ENCODE measurements around the gene RASA4.
"Not testable (repeated sequence)": the region's sequence is repeated elsewhere in the genome, so short reads cannot be mapped to it uniquely, and the experiment has no call there.

Gene RASA4

GRCh38 chr7:102610441-102610840, 6.1 kb downstream of the RASA4 start:
- DNase-seq (ENCODE audit: low read depth); H3K4me3 ChIP-seq (ENCODE audit: low read depth, low read length): not testable (repeated sequence)

- DNase-seq (ENCODE audit: low read depth); H3K4me3 ChIP-seq (ENCODE audit: low read depth, low read length): not testable (repeated sequence)
Observed at GRCh38 chr7:102609734-102610133, 6.8 kb downstream of the RASA4 start.

- DNase-seq (ENCODE audit: low read depth); H3K4me3 ChIP-seq (ENCODE audit: low read depth, low read length): not testable (repeated sequence)
Observed at GRCh38 chr7:102606848-102607247, 9.7 kb downstream of the RASA4 start.

- DNase-seq (ENCODE audit: low read depth); H3K4me3 ChIP-seq (ENCODE audit: low read depth, low read length): not testable (repeated sequence)
Observed at GRCh38 chr7:102604431-102605145, 12.0 kb downstream of the RASA4 start.

GRCh38 chr7:102602317-102602716, 14.2 kb downstream of the RASA4 start:
- not testable (repeated sequence) for H3K4me3 ChIP-seq (ENCODE audit: low read depth, low read length); DNase-seq (ENCODE audit: low read depth)

GRCh38 chr7:102599699-102600098, 16.9 kb downstream of the RASA4 start:
- H3K4me3 ChIP-seq (ENCODE audit: low read depth, low read length); DNase-seq (ENCODE audit: low read depth): not testable (repeated sequence)

GRCh38 chr7:102596036-102596435, 20.5 kb downstream of the RASA4 start:
- not testable (repeated sequence) for H3K4me3 ChIP-seq (ENCODE audit: low read depth, low read length); DNase-seq (ENCODE audit: low read depth)

- H3K4me3 ChIP-seq (ENCODE audit: low read depth, low read length) = not testable (repeated sequence)
Observed at GRCh38 chr7:102593637-102594334, 22.8 kb downstream of the RASA4 start.

GRCh38 chr7:102592477-102593019, 24.0 kb downstream of the RASA4 start:
- H3K4me3 ChIP-seq (ENCODE audit: low read depth, low read length); DNase-seq (ENCODE audit: low read depth): not testable (repeated sequence)

More at GRCh38 chr7:102593637-102594334, 22.8 kb downstream of the RASA4 start:
- DNase-seq (ENCODE audit: low read depth) = not testable (repeated sequence)

- DNase-seq (ENCODE audit: low read depth); H3K4me3 ChIP-seq (ENCODE audit: low read depth, low read length): not testable (repeated sequence)
Observed at GRCh38 chr7:102589857-102590256, 26.7 kb downstream of the RASA4 start.

GRCh38 chr7:102583495-102583894, 33.1 kb downstream of the RASA4 start:
- DNase-seq (ENCODE audit: low read depth) = not testable (repeated sequence)

GRCh38 chr7:102581722-102582121, 34.8 kb downstream of the RASA4 start:
- H3K4me3 ChIP-seq (ENCODE audit: low read depth, low read length); DNase-seq (ENCODE audit: low read depth): not testable (repeated sequence)

More at GRCh38 chr7:102583495-102583894, 33.1 kb downstream of the RASA4 start:
- not testable (repeated sequence) for H3K4me3 ChIP-seq (ENCODE audit: low read depth, low read length)

- not testable (repeated sequence) for DNase-seq (ENCODE audit: low read depth); H3K4me3 ChIP-seq (ENCODE audit: low read depth, low read length)
Observed at GRCh38 chr7:102578486-102578885, 38.1 kb downstream of the RASA4 start.

GRCh38 chr7:102577315-102578240, 39.0 kb downstream of the RASA4 start:
- not testable (repeated sequence) for H3K4me3 ChIP-seq (ENCODE audit: low read depth, low read length); DNase-seq (ENCODE audit: low read depth)

GRCh38 chr7:102576363-102576762, 40.2 kb downstream of the RASA4 start:
- not testable (repeated sequence) for H3K4me3 ChIP-seq (ENCODE audit: low read depth, low read length); DNase-seq (ENCODE audit: low read depth)

GRCh38 chr7:102574607-102575006, 41.9 kb downstream of the RASA4 start:
- H3K4me3 ChIP-seq (ENCODE audit: low read depth, low read length); DNase-seq (ENCODE audit: low read depth): not testable (repeated sequence)
